ENCODE results near the gene ZNF423.

The ZNF423 gene

GRCh38 chr16:49639739-49640431, 216.0 kb downstream of the ZNF423 start:
- no peaks in the 10 kb centered on the region for H3K9me3 ChIP-seq (replicated peaks; ENCODE audit: insufficient read depth, low read length)
- no peak overlapping the region for H3K4me2 ChIP-seq (ENCODE audit: low read depth, low read length)
- no peaks in the 10 kb centered on the region for H3K4me1 ChIP-seq (ENCODE audit: low read length)
- H3K4me3 ChIP-seq (ENCODE audit: low read length) = no peak overlapping the region
- H3K36me3 ChIP-seq (replicated peaks; ENCODE audit: insufficient read depth, low read length) = no peaks in the 10 kb centered on the region
- H4K20me1 ChIP-seq (ENCODE audit: insufficient read depth, low read length) = no peaks in the 10 kb centered on the region
- DNase-seq = no peak
- H3K9ac ChIP-seq (ENCODE audit: low read length) = no peak overlapping the region
- no peak overlapping the region for H3K27ac ChIP-seq (ENCODE audit: low read length)
- no peaks in the 10 kb centered on the region for H3F3A ChIP-seq (ENCODE audit: insufficient read depth, low read length)
- TF ChIP-seq EZH2phosphoT487 (IDR thresholded peaks at IDR 0.05; ENCODE audit: low read length) (no peak), EZH2 (optimal IDR thresholded peaks at IDR 0.05; ENCODE audit: low read depth, low read length) (no peak)
- H2AFZ ChIP-seq (ENCODE audit: low read length) = no peak overlapping the region
- H3K79me2 ChIP-seq (ENCODE audit: low read length) = no peaks in the 10 kb centered on the region
- no peaks in the 10 kb centered on the region for H3K9me2 ChIP-seq (replicated peaks; ENCODE audit: insufficient read depth, low read length)
- peaks cover 6% of the 10 kb centered on the region for H3K27me3 ChIP-seq (replicated peaks; ENCODE audit: insufficient read depth, low read length)

GRCh38 chr16:49638673-49639610, 217.0 kb downstream of the ZNF423 start:
- Histone ChIP-seq H3K4me1 (ENCODE audit: low read length) (no peaks in the 10 kb centered on the region), H3K27me3 (replicated peaks; ENCODE audit: insufficient read depth, low read length) (peaks cover 6% of the 10 kb centered on the region), H3K79me2 (ENCODE audit: low read length) (no peaks in the 10 kb centered on the region), H3K4me2 (ENCODE audit: low read depth, low read length) (no peak overlapping the region), H3F3A (ENCODE audit: insufficient read depth, low read length) (no peaks in the 10 kb centered on the region), H3K4me3 (ENCODE audit: low read length) (no peak overlapping the region), H3K36me3 (replicated peaks; ENCODE audit: insufficient read depth, low read length) (no peaks in the 10 kb centered on the region), H3K9me3 (replicated peaks; ENCODE audit: insufficient read depth, low read length) (no peaks in the 10 kb centered on the region), H4K20me1 (ENCODE audit: insufficient read depth, low read length) (no peaks in the 10 kb centered on the region), H3K9me2 (replicated peaks; ENCODE audit: insufficient read depth, low read length) (no peaks in the 10 kb centered on the region), H3K27ac (ENCODE audit: low read length) (no peak overlapping the region), H2AFZ (ENCODE audit: low read length) (no peak overlapping the region), H3K9ac (ENCODE audit: low read length) (no peak overlapping the region)
- TF ChIP-seq EZH2phosphoT487 (IDR thresholded peaks at IDR 0.05; ENCODE audit: low read length) (no peak), EZH2 (optimal IDR thresholded peaks at IDR 0.05; ENCODE audit: low read depth, low read length) (no peak)
- TF ChIP-seq, protein P1, sequence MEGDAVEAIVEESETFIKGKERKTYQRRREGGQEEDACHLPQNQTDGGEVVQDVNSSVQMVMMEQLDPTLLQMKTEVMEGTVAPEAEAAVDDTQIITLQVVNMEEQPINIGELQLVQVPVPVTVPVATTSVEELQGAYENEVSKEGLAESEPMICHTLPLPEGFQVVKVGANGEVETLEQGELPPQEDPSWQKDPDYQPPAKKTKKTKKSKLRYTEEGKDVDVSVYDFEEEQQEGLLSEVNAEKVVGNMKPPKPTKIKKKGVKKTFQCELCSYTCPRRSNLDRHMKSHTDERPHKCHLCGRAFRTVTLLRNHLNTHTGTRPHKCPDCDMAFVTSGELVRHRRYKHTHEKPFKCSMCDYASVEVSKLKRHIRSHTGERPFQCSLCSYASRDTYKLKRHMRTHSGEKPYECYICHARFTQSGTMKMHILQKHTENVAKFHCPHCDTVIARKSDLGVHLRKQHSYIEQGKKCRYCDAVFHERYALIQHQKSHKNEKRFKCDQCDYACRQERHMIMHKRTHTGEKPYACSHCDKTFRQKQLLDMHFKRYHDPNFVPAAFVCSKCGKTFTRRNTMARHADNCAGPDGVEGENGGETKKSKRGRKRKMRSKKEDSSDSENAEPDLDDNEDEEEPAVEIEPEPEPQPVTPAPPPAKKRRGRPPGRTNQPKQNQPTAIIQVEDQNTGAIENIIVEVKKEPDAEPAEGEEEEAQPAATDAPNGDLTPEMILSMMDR (IDR thresholded peaks at IDR 0.05; ENCODE audit: low read length) = no peak
- no peak for DNase-seq

DNA sequence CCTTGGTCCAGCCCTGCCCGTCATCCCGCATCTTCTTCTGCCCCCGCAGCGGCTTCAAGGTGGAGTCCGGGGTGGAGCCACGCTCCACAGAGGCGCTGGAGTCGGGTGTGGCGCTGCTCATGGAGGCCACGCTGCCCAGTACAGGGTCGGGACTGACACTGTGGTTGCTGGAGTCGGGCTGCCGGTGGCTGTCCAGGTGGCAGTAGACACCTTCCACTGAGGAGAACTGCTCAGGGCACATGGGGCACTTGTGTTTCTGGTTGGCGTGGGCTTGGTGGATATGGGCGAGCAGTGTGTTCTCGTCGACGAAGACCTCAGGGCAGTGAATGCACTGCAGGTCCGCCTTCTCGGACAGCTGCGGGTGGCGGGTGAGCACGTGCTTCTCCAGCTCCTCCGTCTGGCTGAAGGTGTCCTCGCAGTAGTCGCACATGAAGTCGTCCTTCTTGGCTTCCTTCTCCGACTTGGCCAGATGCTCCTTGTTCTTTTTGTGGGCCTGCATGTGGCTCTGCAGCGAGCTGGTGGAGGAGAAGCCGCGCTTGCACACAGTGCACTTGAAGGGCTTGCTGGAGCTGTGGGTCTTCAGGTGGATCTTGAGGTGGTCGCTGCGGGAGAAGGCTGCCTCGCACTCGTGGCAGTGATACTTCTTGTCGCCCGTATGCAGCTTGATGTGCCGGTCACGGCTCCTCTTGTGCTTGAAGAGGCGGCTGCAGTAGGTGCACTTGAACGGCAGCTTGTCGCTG, 217.8 kb downstream of the ZNF423 start:
- Histone ChIP-seq H3F3A (ENCODE audit: insufficient read depth, low read length) (no peaks in the 10 kb centered on the region), H3K4me2 (ENCODE audit: low read depth, low read length) (no peak overlapping the region), H2AFZ (ENCODE audit: low read length) (no peak overlapping the region), H4K20me1 (ENCODE audit: insufficient read depth, low read length) (no peaks in the 10 kb centered on the region), H3K9me2 (replicated peaks; ENCODE audit: insufficient read depth, low read length) (no peaks in the 10 kb centered on the region), H3K79me2 (ENCODE audit: low read length) (no peaks in the 10 kb centered on the region), H3K27me3 (replicated peaks; ENCODE audit: insufficient read depth, low read length) (peaks cover 6% of the 10 kb centered on the region), H3K4me1 (ENCODE audit: low read length) (no peaks in the 10 kb centered on the region), H3K27ac (ENCODE audit: low read length) (no peak overlapping the region), H3K4me3 (ENCODE audit: low read length) (no peak overlapping the region), H3K36me3 (replicated peaks; ENCODE audit: insufficient read depth, low read length) (no peaks in the 10 kb centered on the region), H3K9ac (ENCODE audit: low read length) (no peak overlapping the region), H3K9me3 (replicated peaks; ENCODE audit: insufficient read depth, low read length) (no peaks in the 10 kb centered on the region)
- TF ChIP-seq, protein P1 (IDR thresholded peaks at IDR 0.05; ENCODE audit: low read length) = no peak
- no peak for DNase-seq

Data from MM.1S (cell line).